Measurements from ENCODE around the gene OPN1MW3. TPM values are rescaled to one million over a fixed set of nuclear protein-coding genes. Genes with fewer than 3 reads are reported as not detected.

OPN1MW3 gene
- total RNA-seq, 2 donors from 2014 or later, result not detected

DNA sequence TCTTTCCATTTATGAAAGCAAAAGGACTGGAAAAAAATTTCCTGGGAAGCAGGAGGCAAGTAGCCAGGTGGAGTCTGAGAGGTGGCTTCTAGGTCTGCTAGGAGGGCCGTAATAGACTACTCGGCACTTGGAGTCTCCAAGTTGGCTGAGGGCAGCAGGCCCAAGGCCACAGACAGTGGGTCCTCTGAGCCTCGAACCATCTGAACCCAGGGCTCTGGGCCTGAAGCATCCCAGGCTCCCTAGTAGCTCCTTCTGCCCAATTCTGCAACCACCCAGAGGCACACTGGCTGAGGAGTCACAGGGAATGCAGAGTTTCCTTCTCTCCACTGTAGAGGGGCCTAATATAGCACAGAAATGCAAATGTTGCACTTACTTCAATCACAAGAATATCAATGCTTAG, 58.0 kb downstream of the OPN1MW3 start:
- no peak overlapping the region for H3K9ac ChIP-seq (ENCODE audit: extremely low read depth, low read length, poor library complexity, severe bottlenecking)
- Mint-ChIP-seq H3K9me3 (peaks cover 77% of the 10 kb centered on the region), H3K4me3 (no peak overlapping the region), H3K27me3 (ENCODE audit: insufficient read depth) (peaks cover 3% of the 10 kb centered on the region), H3K36me3 (ENCODE audit: low read depth) (no peaks in the 10 kb centered on the region), H3K4me1 (no peaks in the 10 kb centered on the region), H3K27ac (no peak overlapping the region)
- H3K4me3 ChIP-seq (ENCODE audit: low read length), result no peak overlapping the region
- H3K4me1 ChIP-seq (ENCODE audit: control insufficient read depth, insufficient read depth, low read length), result no peaks in the 10 kb centered on the region
- WGBS, 2 experiments (ENCODE audit: insufficient coverage in 1 of 2, insufficient read length in 1 of 2), result 94% methylated on average over 3 of the region's 3 CpGs; no CpG with 5 or more reads in 1 of the 2 experiments
- H3K27ac ChIP-seq (ENCODE audit: low read depth, low read length), result no peak overlapping the region
- DNase-seq, result no peak
- H3K36me3 ChIP-seq (ENCODE audit: control insufficient read depth, insufficient read depth, low read length), result no peaks in the 10 kb centered on the region
- TF ChIP-seq, protein P1, sequence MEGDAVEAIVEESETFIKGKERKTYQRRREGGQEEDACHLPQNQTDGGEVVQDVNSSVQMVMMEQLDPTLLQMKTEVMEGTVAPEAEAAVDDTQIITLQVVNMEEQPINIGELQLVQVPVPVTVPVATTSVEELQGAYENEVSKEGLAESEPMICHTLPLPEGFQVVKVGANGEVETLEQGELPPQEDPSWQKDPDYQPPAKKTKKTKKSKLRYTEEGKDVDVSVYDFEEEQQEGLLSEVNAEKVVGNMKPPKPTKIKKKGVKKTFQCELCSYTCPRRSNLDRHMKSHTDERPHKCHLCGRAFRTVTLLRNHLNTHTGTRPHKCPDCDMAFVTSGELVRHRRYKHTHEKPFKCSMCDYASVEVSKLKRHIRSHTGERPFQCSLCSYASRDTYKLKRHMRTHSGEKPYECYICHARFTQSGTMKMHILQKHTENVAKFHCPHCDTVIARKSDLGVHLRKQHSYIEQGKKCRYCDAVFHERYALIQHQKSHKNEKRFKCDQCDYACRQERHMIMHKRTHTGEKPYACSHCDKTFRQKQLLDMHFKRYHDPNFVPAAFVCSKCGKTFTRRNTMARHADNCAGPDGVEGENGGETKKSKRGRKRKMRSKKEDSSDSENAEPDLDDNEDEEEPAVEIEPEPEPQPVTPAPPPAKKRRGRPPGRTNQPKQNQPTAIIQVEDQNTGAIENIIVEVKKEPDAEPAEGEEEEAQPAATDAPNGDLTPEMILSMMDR (conservative IDR thresholded peaks at IDR 0.05), result no peak
- H3K9me3 ChIP-seq (ENCODE audit: control insufficient read depth, low read length), result no peaks in the 10 kb centered on the region
- no peaks in the 10 kb centered on the region for H3K27me3 ChIP-seq (ENCODE audit: control insufficient read depth, insufficient read depth, low read length, poor library complexity, severe bottlenecking)

DNA sequence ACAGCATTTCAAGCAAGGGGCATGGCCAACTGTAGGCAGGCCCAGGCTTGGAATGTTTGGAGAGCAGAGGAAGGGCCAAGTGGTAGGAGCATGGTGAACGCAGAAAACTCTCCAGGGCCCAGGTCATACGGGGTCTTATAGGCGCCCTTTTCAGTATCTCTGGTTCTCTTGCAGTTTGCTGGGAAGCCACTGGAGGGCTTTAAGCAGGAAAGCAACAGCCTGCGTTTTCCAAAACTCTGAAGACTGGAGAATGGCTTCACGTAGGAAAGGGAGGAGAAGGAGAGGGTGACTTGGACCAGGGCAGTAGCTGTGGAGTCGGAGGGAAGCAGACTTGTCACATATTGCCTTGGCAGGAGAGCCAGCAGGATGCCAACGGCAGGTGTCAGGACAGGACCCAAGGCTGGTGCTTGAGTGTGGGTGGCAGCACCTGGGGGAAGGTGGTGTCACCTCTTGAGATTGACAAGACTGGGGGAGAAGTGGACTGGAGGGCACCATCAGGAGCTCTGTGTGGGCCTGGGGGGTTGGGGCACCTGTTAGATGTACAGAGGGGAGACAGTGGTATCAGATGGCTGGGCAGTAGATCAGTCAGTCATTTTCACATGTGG, 60.1 kb downstream of the OPN1MW3 start:
- Mint-ChIP-seq H3K27ac (no peak overlapping the region), H3K4me3 (no peak overlapping the region), H3K27me3 (ENCODE audit: insufficient read depth) (peaks cover 4% of the 10 kb centered on the region), H3K36me3 (ENCODE audit: low read depth) (no peaks in the 10 kb centered on the region), H3K4me1 (no peaks in the 10 kb centered on the region), H3K9me3 (peaks cover 71% of the 10 kb centered on the region)
- no peaks in the 10 kb centered on the region for H3K9me3 ChIP-seq (ENCODE audit: control insufficient read depth, low read length)
- no peak overlapping the region for H3K4me3 ChIP-seq (ENCODE audit: low read length)
- H3K4me1 ChIP-seq (ENCODE audit: control insufficient read depth, insufficient read depth, low read length), result no peaks in the 10 kb centered on the region
- H3K36me3 ChIP-seq (ENCODE audit: control insufficient read depth, insufficient read depth, low read length), result no peaks in the 10 kb centered on the region
- TF ChIP-seq, protein P1 (conservative IDR thresholded peaks at IDR 0.05), result peak; percentile 67
- no peak overlapping the region for H3K27ac ChIP-seq (ENCODE audit: low read depth, low read length)
- 20 to 60% methylated on average over 2 to 7 of the region's 7 CpGs for WGBS, 2 experiments (ENCODE audit: insufficient coverage in 1 of 2, insufficient read length in 1 of 2)
- no peak overlapping the region for H3K9ac ChIP-seq (ENCODE audit: extremely low read depth, low read length, poor library complexity, severe bottlenecking)
- no peaks in the 10 kb centered on the region for H3K27me3 ChIP-seq (ENCODE audit: control insufficient read depth, insufficient read depth, low read length, poor library complexity, severe bottlenecking)
- DNase-seq, result peak; percentile 81

GRCh38 chrX:154320406-154320805, 63.0 kb downstream of the OPN1MW3 start:
- H3K27ac Mint-ChIP-seq, result no peak overlapping the region
- no peak for DNase-seq
- Histone ChIP-seq H3K9me3 (ENCODE audit: control insufficient read depth, low read length) (no peaks in the 10 kb centered on the region), H3K36me3 (ENCODE audit: control insufficient read depth, insufficient read depth, low read length) (no peaks in the 10 kb centered on the region), H3K4me3 (ENCODE audit: low read length) (no peak overlapping the region), H3K27me3 (ENCODE audit: control insufficient read depth, insufficient read depth, low read length, poor library complexity, severe bottlenecking) (no peaks in the 10 kb centered on the region), H3K4me1 (ENCODE audit: control insufficient read depth, insufficient read depth, low read length) (no peaks in the 10 kb centered on the region), H3K9ac (ENCODE audit: extremely low read depth, low read length, poor library complexity, severe bottlenecking) (no peak overlapping the region), H3K27ac (ENCODE audit: low read depth, low read length) (no peak overlapping the region)
- TF ChIP-seq, protein P1 (conservative IDR thresholded peaks at IDR 0.05), result no peak
- H3K27me3 Mint-ChIP-seq (ENCODE audit: insufficient read depth), result peaks cover 4% of the 10 kb centered on the region
- WGBS, 2 experiments (ENCODE audit: insufficient coverage in 1 of 2, insufficient read length in 1 of 2), result 96% methylated on average over 11 of the region's 11 CpGs; no CpG with 5 or more reads in 1 of the 2 experiments
- peaks cover 76% of the 10 kb centered on the region for H3K9me3 Mint-ChIP-seq
- H3K4me3 Mint-ChIP-seq, result no peak overlapping the region
- H3K36me3 Mint-ChIP-seq (ENCODE audit: low read depth), result no peaks in the 10 kb centered on the region
- H3K4me1 Mint-ChIP-seq, result no peaks in the 10 kb centered on the region

Other genes starting within 250 kb of the OPN1MW3 start
- gene IRAK1, start 237.7 kb upstream of the OPN1MW3 start, total RNA-seq, result 10 to 100 TPM; 61.1 to 73.9 TPM
- gene MECP2, start 159.9 kb upstream of the OPN1MW3 start, total RNA-seq, result 10 to 100 TPM; 34.4 to 35.3 TPM
- not detected for gene OPN1LW, start 113.3 kb upstream of the OPN1MW3 start, total RNA-seq
- gene OPN1MW, start 75.0 kb upstream of the OPN1MW3 start, total RNA-seq, result not detected
- gene OPN1MW2, start 37.8 kb upstream of the OPN1MW3 start, total RNA-seq, result not detected
- not detected for gene TEX28, start 37.5 kb downstream of the OPN1MW3 start, total RNA-seq
- gene TKTL1, start 38.2 kb downstream of the OPN1MW3 start, total RNA-seq, result not detected
- 1,000 to 10,000 TPM; 1,074 to 1,251 TPM for gene FLNA, start 117.1 kb downstream of the OPN1MW3 start, total RNA-seq
- gene EMD, start 121.7 kb downstream of the OPN1MW3 start, total RNA-seq, result 10 to 100 TPM; 60.3 to 76.4 TPM
- gene RPL10, start 140.8 kb downstream of the OPN1MW3 start, total RNA-seq, result 1,000 to 10,000 TPM; 2,142 to 2,551 TPM
- gene DNASE1L1, start 151.7 kb downstream of the OPN1MW3 start, total RNA-seq, result 10 to 100 TPM; 13.8 to 17.0 TPM
- 10 to 100 TPM; 32.9 to 62.9 TPM for gene TAFAZZIN, start 154.0 kb downstream of the OPN1MW3 start, total RNA-seq
- 10 to 100 TPM; 61.6 to 66.8 TPM for gene ATP6AP1, start 171.1 kb downstream of the OPN1MW3 start, total RNA-seq
- 100 to 1,000 TPM; 143 to 179 TPM for gene GDI1, start 179.6 kb downstream of the OPN1MW3 start, total RNA-seq
- 100 to 1,000 TPM in 1 of 2 donors, 10 to 100 TPM in 1; 91.0 to 102 TPM for gene FAM50A, start 186.6 kb downstream of the OPN1MW3 start, total RNA-seq
- gene PLXNA3, start 200.7 kb downstream of the OPN1MW3 start, total RNA-seq, result 10 to 100 TPM; 52.6 to 68.8 TPM
- 10 to 100 TPM; 29.5 to 34.1 TPM for gene LAGE3, start 221.7 kb downstream of the OPN1MW3 start, total RNA-seq
- gene UBL4A, start 229.0 kb downstream of the OPN1MW3 start, total RNA-seq, result 10 to 100 TPM; 29.1 to 35.9 TPM
- gene SLC10A3, start 233.0 kb downstream of the OPN1MW3 start, total RNA-seq, result 1 to 10 TPM; 5.4 to 9.1 TPM

Measured in endodermal cell (in vitro differentiated cells).